B cell (primary cell): Measurements from ENCODE around the gene UCN3. TPM values are rescaled to one million over a fixed set of nuclear protein-coding genes. Genes with fewer than 3 reads are reported as not detected.

Experiments
- ATAC-seq: fragments of 200-7000 bp; cut with Tn5 transposase; one replicate; pipeline ENCODE4 v1.10.0; 2021; ENCODE audit warnings: low read depth, mild to moderate bottlenecking, moderate number of reproducible peaks, moderate library complexity
- CTCF ChIA-PET: fragments of 350-600 bp; sonication (Branson Sonifier 250); formaldehyde crosslinking; loops from one replicate; lab custom pipeline; 2021; ENCODE audit warnings: antibody characterized with exemption, inconsistent platforms; lab: Charles Lee
- POLR2A ChIA-PET: fragments of 350-600 bp; sonication (Branson Sonifier 250); formaldehyde crosslinking; loops from one replicate; lab custom pipeline; 2021; ENCODE audit warnings: antibody characterized with exemption; lab: Charles Lee
- DNase-seq: peaks from one replicate; pipeline ENCODE4 v3.0.0; 2013
- H2AFZ ChIP-seq: 2 replicates; pipeline ENCODE4 v1.6.1; 2012; ENCODE audit warnings: mild to moderate bottlenecking, low read depth, low read length; ENCODE audit not compliant: insufficient read depth, poor library complexity, severe bottlenecking
- H3K27ac ChIP-seq, 2 donors: 1 replicate in 1 of 2; 2 replicates in 1 of 2; pipeline ENCODE4 v1.5.1; 2012 to 2013; ENCODE audit warnings: low read length in 2 of 2, mild to moderate bottlenecking in 2 of 2, moderate library complexity in 1 of 2
- H3K27me3 ChIP-seq, 4 experiments: fragments of 200-600 bp in 1 of 4; sonication (generic) in 1 of 4; replicated peaks in 1 of 4; 1 replicate in 2 of 4; 2 replicates in 2 of 4; pipeline versions ENCODE4 v1.6.1 to v1.7.0; 2013 to 2016; ENCODE audit warnings: low read length in 3 of 4, mild to moderate bottlenecking in 2 of 4, mixed read lengths in 1 of 4, moderate library complexity in 1 of 4; ENCODE audit not compliant: insufficient read depth in 4 of 4, control insufficient read depth in 3 of 4; ENCODE audit errors: control extremely low read depth in 1 of 4
- H3K36me3 ChIP-seq, 2 experiments: replicated peaks in 1 of 2; 1 replicate in 1 of 2; 2 replicates in 1 of 2; pipeline versions ENCODE4 v1.6.1 to v1.7.1; 2013; ENCODE audit warnings: low read length in 1 of 2; ENCODE audit not compliant: insufficient read depth in 2 of 2, control insufficient read depth in 1 of 2; ENCODE audit errors: control extremely low read depth in 1 of 2, extremely low read depth in 1 of 2
- H3K4me1 ChIP-seq, 2 donors: fragments of 200-600 bp in 1 of 2; sonication (generic) in 1 of 2; 1 replicate in 1 of 2; 2 replicates in 1 of 2; pipeline versions ENCODE4 v1.5.1 to v1.6.1; 2013 to 2017; ENCODE audit warnings: low read length in 2 of 2; ENCODE audit not compliant: control insufficient read depth in 2 of 2, insufficient read depth in 2 of 2
- H3K4me2 ChIP-seq: replicated peaks from 2 replicates; pipeline ENCODE3; 2012; ENCODE audit warnings: mild to moderate bottlenecking, low read depth, low read length; ENCODE audit not compliant: poor library complexity, severe bottlenecking
- H3K4me3 ChIP-seq, 5 experiments: fragments of 200-600 bp in 1 of 5; sonication (generic) in 1 of 5; 1 replicate in 3 of 5; 2 replicates in 2 of 5; pipeline versions ENCODE4 v1.5.1 to v1.7.0; 2011 to 2016; ENCODE audit warnings: low read length in 4 of 5, mild to moderate bottlenecking in 4 of 5, low read depth in 2 of 5, control low read depth in 1 of 5, moderate library complexity in 1 of 5; ENCODE audit not compliant: insufficient read depth in 1 of 5; ENCODE audit errors: control extremely low read depth in 1 of 5, extremely low read depth in 1 of 5
- H3K79me2 ChIP-seq: fragments of 200-600 bp; sonication (generic); one replicate; pipeline ENCODE4 v1.6.0; 2016; ENCODE audit warnings: low read length; ENCODE audit not compliant: control insufficient read depth, insufficient read depth
- H3K9ac ChIP-seq: fragments of 200-600 bp; sonication (generic); 2 replicates; pipeline ENCODE4 v1.6.1; 2017; ENCODE audit warnings: mild to moderate bottlenecking, low read length, moderate library complexity
- H3K9me3 ChIP-seq, 3 donors: one replicate each; pipeline versions ENCODE4 v1.6.1 to v1.7.1; 2013; ENCODE audit warnings: low read length in 2 of 3; ENCODE audit not compliant: control insufficient read depth in 2 of 3, insufficient read depth in 1 of 3; ENCODE audit errors: control extremely low read depth in 1 of 3
- H4K20me1 ChIP-seq: 2 replicates; pipeline ENCODE4 v1.6.0; 2012; ENCODE audit warnings: mild to moderate bottlenecking, low read length; ENCODE audit not compliant: insufficient read depth, control insufficient read depth, poor library complexity, severe bottlenecking
- H3K27ac Mint-ChIP-seq: one replicate; pipeline ENCODE4 v1.8.0; 2021; ENCODE audit warnings: mixed read lengths
- H3K27me3 Mint-ChIP-seq: one replicate; pipeline ENCODE4 v1.8.0; 2021; ENCODE audit warnings: mixed read lengths
- H3K4me1 Mint-ChIP-seq: one replicate; pipeline ENCODE4 v1.8.0; 2021; ENCODE audit warnings: mixed read lengths
- H3K4me3 Mint-ChIP-seq: one replicate; pipeline ENCODE4 v1.8.0; 2021; ENCODE audit warnings: mixed read lengths
- H3K9me3 Mint-ChIP-seq: one replicate; pipeline ENCODE4 v1.8.0; 2022; ENCODE audit warnings: mixed read lengths; ENCODE audit not compliant: insufficient read depth
- EZH2 ChIP-seq: IDR thresholded peaks from 2 replicates; pipeline ENCODE4 v1.6.1; 2012; ENCODE audit warnings: borderline replicate concordance, low read depth, mild to moderate bottlenecking, moderate library complexity, low read length; ENCODE audit not compliant: insufficient read depth, poor library complexity, severe bottlenecking
- WGBS: methylation state at CpG from one replicate; pipeline ENCODE4 v1.1.5; 2013; ENCODE audit warnings: missing lambda C conversion rate; ENCODE audit not compliant: insufficient coverage; 5-methylcytosine and 5-hydroxymethylcytosine counted together
- intact Hi-C: fragments of 100-400 bp; cut with micrococcal nuclease; formaldehyde crosslinking; loops from one replicate; pipeline ENCODE4 v1.10.0; 2022
- polyA plus RNA-seq: library from polyadenylated mRNA; depleted of rRNA; stranded (reverse); fragments of >200 nt; gene quantifications from 2 replicates; pipeline ENCODE4 v1.2.3, GENCODE V29; 2012
- total RNA-seq, 2 donors: library from RNA; stranded (reverse); fragments of 120-200 nt in 1 of 2; gene quantifications; 1 replicate in 1 of 2; 2 replicates in 1 of 2; pipeline versions ENCODE4 v1.2.3 to v1.2.4, GENCODE V29; 2013 to 2022
- TF ChIP-seq, protein P1 (sequence below): fragments of 200-600 bp; IDR thresholded peaks from one replicate; pipeline ENCODE4 v1.8.0; 2022; ENCODE audit warnings: antibody characterized with exemption, mild to moderate bottlenecking

UCN3 gene
- total and polyA plus RNA-seq, 2 donors (not counting 1 experiment from before 2014, with no cell fraction given), result not detected

DNA sequence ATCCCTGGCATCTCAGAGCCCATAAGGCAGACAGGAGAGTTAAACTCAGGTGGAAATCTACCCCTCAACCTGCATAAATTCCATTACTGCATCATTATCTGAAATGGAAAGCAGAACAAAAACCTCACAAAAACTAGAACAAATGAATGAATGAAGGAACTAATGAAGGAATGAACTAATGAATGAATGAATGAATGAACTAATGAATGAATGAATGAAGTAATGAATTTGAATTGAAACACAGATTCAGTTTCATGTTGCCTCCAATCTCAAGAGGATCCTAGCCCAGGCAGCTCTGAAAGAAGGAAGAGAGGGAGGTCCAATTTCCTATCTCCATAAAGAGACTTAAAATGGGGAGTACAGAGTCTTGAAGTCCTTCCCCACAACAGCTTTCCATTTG is 1.9 kb upstream of the UCN3 start:
- ChIA-PET CTCF (no interaction called here), POLR2A (no interaction called here)
- H3K4me3 Mint-ChIP-seq, result no peak overlapping the region
- peaks cover 0 to 3% (median 2%) of the 10 kb centered on the region in 4 experiments for H3K27me3 ChIP-seq
- no peaks in the 10 kb centered on the region for H3K9me3 Mint-ChIP-seq
- H4K20me1 ChIP-seq, result no peaks in the 10 kb centered on the region
- H3K27ac ChIP-seq, result no peak overlapping the region
- TF ChIP-seq, protein P1, sequence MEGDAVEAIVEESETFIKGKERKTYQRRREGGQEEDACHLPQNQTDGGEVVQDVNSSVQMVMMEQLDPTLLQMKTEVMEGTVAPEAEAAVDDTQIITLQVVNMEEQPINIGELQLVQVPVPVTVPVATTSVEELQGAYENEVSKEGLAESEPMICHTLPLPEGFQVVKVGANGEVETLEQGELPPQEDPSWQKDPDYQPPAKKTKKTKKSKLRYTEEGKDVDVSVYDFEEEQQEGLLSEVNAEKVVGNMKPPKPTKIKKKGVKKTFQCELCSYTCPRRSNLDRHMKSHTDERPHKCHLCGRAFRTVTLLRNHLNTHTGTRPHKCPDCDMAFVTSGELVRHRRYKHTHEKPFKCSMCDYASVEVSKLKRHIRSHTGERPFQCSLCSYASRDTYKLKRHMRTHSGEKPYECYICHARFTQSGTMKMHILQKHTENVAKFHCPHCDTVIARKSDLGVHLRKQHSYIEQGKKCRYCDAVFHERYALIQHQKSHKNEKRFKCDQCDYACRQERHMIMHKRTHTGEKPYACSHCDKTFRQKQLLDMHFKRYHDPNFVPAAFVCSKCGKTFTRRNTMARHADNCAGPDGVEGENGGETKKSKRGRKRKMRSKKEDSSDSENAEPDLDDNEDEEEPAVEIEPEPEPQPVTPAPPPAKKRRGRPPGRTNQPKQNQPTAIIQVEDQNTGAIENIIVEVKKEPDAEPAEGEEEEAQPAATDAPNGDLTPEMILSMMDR, result no peak
- TF ChIP-seq EZH2, result no peak
- no peaks in the 10 kb centered on the region for H3K9me3 ChIP-seq
- DNase-seq, result no peak
- H3K27me3 Mint-ChIP-seq, result peaks cover 35% of the 10 kb centered on the region
- H3K4me3 ChIP-seq, result no peak overlapping the region
- H3K4me1 ChIP-seq, result no peaks in the 10 kb centered on the region
- no peaks in the 10 kb centered on the region for H3K79me2 ChIP-seq
- H2AFZ ChIP-seq, result no peak overlapping the region
- no peaks in the 10 kb centered on the region for H3K36me3 ChIP-seq
- no peak overlapping the region for H3K9ac ChIP-seq
- H3K4me2 ChIP-seq, result no peak overlapping the region
- no peak for ATAC-seq
- H3K27ac Mint-ChIP-seq, result no peak overlapping the region
- intact Hi-C loops, result no loop called here
- no peaks in the 10 kb centered on the region for H3K4me1 Mint-ChIP-seq

GRCh38 chr10:5364374-5364773 is 392 bp upstream of the UCN3 start:
- Histone ChIP-seq H3K27me3 (peaks cover 0 to 3% (median 1%) of the 10 kb centered on the region in 4 experiments), H3K27ac (no peak overlapping the region), H4K20me1 (no peaks in the 10 kb centered on the region), H3K9ac (no peak overlapping the region), H3K9me3 (no peaks in the 10 kb centered on the region), H3K4me2 (no peak overlapping the region), H3K79me2 (no peaks in the 10 kb centered on the region), H3K36me3 (no peaks in the 10 kb centered on the region), H3K4me1 (no peaks in the 10 kb centered on the region), H3K4me3 (no peak overlapping the region), H2AFZ (no peak overlapping the region)
- Mint-ChIP-seq H3K27me3 (peaks cover 35% of the 10 kb centered on the region), H3K4me3 (no peak overlapping the region), H3K27ac (no peak overlapping the region), H3K9me3 (no peaks in the 10 kb centered on the region), H3K4me1 (no peaks in the 10 kb centered on the region)
- ATAC-seq, result no peak
- no peak for DNase-seq
- intact Hi-C loops, result no loop called here
- CTCF ChIA-PET, result no interaction called here
- 98% methylated on average over 11 of the region's 11 CpGs for WGBS
- no peak for TF ChIP-seq EZH2
- POLR2A ChIA-PET, result no interaction called here
